ENCODE results near the gene CPSF4L. TPM values are rescaled to one million over a fixed set of nuclear protein-coding genes. Genes with fewer than 3 reads are reported as not detected.

The CPSF4L gene
- polyA plus RNA-seq, 1 of the 3 experiments (the other 2 are of a cell fraction) = 0.10 TPM

DNA sequence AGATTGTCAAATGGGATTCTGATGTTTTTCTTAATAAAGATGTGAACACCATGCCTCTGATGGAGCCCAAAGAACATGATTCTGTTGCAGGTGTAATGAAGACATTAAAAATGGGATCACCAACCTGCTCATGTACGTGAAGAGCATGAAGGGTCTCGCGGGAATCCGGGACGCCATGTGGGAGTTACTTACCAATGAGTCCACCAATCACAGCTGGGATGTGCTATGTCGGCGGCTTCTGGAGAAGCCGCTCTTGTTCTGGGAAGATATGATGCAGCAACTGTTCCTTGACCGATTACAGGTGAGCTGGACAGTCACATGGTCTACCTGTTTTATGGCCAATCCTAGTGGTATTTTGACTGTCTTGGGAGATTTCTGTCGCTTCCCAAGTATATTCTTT lies 61.2 kb downstream of the CPSF4L start:
- H4K20me1 ChIP-seq (ENCODE audit: insufficient read depth) = no peaks in the 10 kb centered on the region
- no peak overlapping the region for H3K9ac ChIP-seq
- ChIA-PET CTCF (interaction anchor here (1.0 to 4.1 kb wide), 6 partner anchors 9 to 475 kb away, joined by 3 to 14 read pairs (median 4); no protein-coding TSS in a partner anchor), POLR2A (no interaction called here)
- no peaks in the 10 kb centered on the region for H3F3A ChIP-seq (replicated peaks; ENCODE audit: insufficient read depth)
- no peaks in the 10 kb centered on the region for H3K9me2 ChIP-seq
- 89% methylated on average over 10 of the region's 10 CpGs for WGBS (ENCODE audit: low lambda C conversion rate)
- no peak for TF ChIP-seq RXRA (IDR thresholded peaks at IDR 0.05; ENCODE audit: borderline replicate concordance, low read depth)
- no peak for TF ChIP-seq NFIC (IDR thresholded peaks at IDR 0.05; ENCODE audit: borderline replicate concordance)
- TF ChIP-seq, protein P1, sequence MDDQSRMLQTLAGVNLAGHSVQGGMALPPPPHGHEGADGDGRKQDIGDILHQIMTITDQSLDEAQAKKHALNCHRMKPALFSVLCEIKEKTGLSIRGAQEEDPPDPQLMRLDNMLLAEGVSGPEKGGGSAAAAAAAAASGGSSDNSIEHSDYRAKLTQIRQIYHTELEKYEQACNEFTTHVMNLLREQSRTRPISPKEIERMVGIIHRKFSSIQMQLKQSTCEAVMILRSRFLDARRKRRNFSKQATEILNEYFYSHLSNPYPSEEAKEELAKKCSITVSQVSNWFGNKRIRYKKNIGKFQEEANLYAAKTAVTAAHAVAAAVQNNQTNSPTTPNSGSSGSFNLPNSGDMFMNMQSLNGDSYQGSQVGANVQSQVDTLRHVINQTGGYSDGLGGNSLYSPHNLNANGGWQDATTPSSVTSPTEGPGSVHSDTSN (IDR thresholded peaks at IDR 0.05) = no peak
- H3K79me2 ChIP-seq (ENCODE audit: insufficient read depth) = peaks cover 30% of the 10 kb centered on the region; the same call in 1 of the 2 replicates
- no peak for DNase-seq
- H3K27ac ChIP-seq (ENCODE audit: low read depth in 2 of 2, low read length in 1 of 2) = no peak overlapping the region
- H3K9me3 ChIP-seq = no peaks in the 10 kb centered on the region
- no peak overlapping the region for H2AFZ ChIP-seq (ENCODE audit: low read depth)
- H3K4me1 ChIP-seq (ENCODE audit: control insufficient read depth in 1 of 2, insufficient read depth in 2 of 2, low read depth in 1 of 2, low read length in 1 of 2) = peaks cover 0 to 6% of the 10 kb centered on the region in 2 experiments; a peak in 1 of 4 replicates
- H3K27me3 ChIP-seq (ENCODE audit: insufficient read depth) = no peaks in the 10 kb centered on the region
- H3K4me3 ChIP-seq (ENCODE audit: low read depth in 2 of 2, low read length in 1 of 2) = no peak overlapping the region
- peaks cover 78 to 85% of the 10 kb centered on the region in 2 experiments for H3K36me3 ChIP-seq (replicated peaks in 1 of 2; ENCODE audit: control insufficient read depth in 1 of 2, insufficient read depth in 2 of 2, low read length in 1 of 2)
- no peak overlapping the region for H3K4me2 ChIP-seq

DNA sequence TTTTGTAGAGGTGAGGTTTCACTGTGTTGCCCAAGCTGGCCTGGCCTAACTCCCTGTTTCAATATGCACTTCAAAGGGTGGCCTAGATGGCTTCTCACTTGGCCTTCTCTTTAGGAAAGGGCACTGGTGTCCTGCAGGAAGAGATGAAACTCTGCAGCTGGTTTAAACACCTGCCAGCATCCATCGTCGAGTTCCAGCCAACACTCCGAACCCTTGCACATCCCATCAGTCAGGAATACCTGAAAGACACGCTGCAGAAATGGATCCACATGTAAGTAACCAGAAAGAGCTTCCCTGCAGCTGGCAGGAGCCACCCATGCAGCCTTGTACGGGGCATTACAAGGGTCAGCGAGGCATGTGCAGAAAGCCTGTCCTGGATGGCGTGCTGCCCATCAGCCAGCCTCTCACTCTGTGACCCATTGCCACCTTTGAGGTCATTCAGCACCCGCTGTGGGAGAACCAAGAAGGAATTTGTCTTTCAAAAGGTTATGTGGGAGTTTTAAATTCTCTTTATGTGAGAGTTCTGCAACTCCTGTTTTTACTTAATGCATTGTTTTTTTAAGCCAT lies 61.8 kb downstream of the CPSF4L start:
- Histone ChIP-seq H4K20me1 (ENCODE audit: insufficient read depth) (no peaks in the 10 kb centered on the region), H3K36me3 (replicated peaks in 1 of 2; ENCODE audit: control insufficient read depth in 1 of 2, insufficient read depth in 2 of 2, low read length in 1 of 2) (peaks cover 74 to 85% of the 10 kb centered on the region in 2 experiments)

More for the DNA sequence above, 61.8 kb downstream of the CPSF4L start:
- H3F3A ChIP-seq (replicated peaks; ENCODE audit: insufficient read depth) = peaks cover under 1% of the 10 kb centered on the region
- H3K27me3 ChIP-seq (ENCODE audit: insufficient read depth) = no peaks in the 10 kb centered on the region
- peaks cover under 1 to 6% of the 10 kb centered on the region in 2 experiments; a peak in 2 of 4 replicates for H3K4me1 ChIP-seq (ENCODE audit: control insufficient read depth in 1 of 2, insufficient read depth in 2 of 2, low read depth in 1 of 2, low read length in 1 of 2)
- no peak overlapping the region for H3K4me3 ChIP-seq (ENCODE audit: low read depth in 2 of 2, low read length in 1 of 2)
- H3K9me2 ChIP-seq = no peaks in the 10 kb centered on the region
- ChIA-PET POLR2A (no interaction called here), CTCF (interaction anchor here (1.2 to 4.1 kb wide), 3 partner anchors 8 to 474 kb away, joined by 3 to 14 read pairs (median 5); no protein-coding TSS in a partner anchor)
- no peak for TF ChIP-seq RFX5 (IDR thresholded peaks at IDR 0.05; ENCODE audit: low read length)
- TF ChIP-seq SMC3 (IDR thresholded peaks at IDR 0.05; ENCODE audit: low read depth, low read length) = no peak
- TF ChIP-seq NFIC (IDR thresholded peaks at IDR 0.05; ENCODE audit: borderline replicate concordance) = no peak
- TF ChIP-seq, protein P2, sequence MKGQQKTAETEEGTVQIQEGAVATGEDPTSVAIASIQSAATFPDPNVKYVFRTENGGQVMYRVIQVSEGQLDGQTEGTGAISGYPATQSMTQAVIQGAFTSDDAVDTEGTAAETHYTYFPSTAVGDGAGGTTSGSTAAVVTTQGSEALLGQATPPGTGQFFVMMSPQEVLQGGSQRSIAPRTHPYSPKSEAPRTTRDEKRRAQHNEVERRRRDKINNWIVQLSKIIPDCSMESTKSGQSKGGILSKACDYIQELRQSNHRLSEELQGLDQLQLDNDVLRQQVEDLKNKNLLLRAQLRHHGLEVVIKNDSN (IDR thresholded peaks at IDR 0.05; ENCODE audit: borderline replicate concordance, low read depth) = no peak
- no peak for TF ChIP-seq SIN3A (IDR thresholded peaks at IDR 0.05; ENCODE audit: borderline replicate concordance, low read depth, low read length)
- no peak for TF ChIP-seq ELF1 (IDR thresholded peaks at IDR 0.05)
- TF ChIP-seq TCF12 (IDR thresholded peaks at IDR 0.05) = no peak
- TF ChIP-seq FOXJ3 (CRISPR knock-in tag; IDR thresholded peaks at IDR 0.05) = no peak
- no peak for TF ChIP-seq RXRA (IDR thresholded peaks at IDR 0.05; ENCODE audit: borderline replicate concordance, low read depth)
- TF ChIP-seq RAD21 (IDR thresholded peaks at IDR 0.05; ENCODE audit: low read length) = no peak
- TF ChIP-seq GATA2 (CRISPR knock-in tag; IDR thresholded peaks at IDR 0.05) = no peak
- TF ChIP-seq MXI1 (IDR thresholded peaks at IDR 0.05; ENCODE audit: low read depth, low read length) = no peak
- no peak for TF ChIP-seq YY1 (IDR thresholded peaks at IDR 0.05; ENCODE audit: low read depth)
- no peak for TF ChIP-seq POLR2AphosphoS5 (IDR thresholded peaks at IDR 0.05; ENCODE audit: low read depth, low read length)
- TF ChIP-seq MEF2A (IDR thresholded peaks at IDR 0.05; ENCODE audit: borderline replicate concordance, low read depth) = no peak
- TF ChIP-seq, protein P1 (IDR thresholded peaks at IDR 0.05) = no peak
- TF ChIP-seq, protein P3, sequence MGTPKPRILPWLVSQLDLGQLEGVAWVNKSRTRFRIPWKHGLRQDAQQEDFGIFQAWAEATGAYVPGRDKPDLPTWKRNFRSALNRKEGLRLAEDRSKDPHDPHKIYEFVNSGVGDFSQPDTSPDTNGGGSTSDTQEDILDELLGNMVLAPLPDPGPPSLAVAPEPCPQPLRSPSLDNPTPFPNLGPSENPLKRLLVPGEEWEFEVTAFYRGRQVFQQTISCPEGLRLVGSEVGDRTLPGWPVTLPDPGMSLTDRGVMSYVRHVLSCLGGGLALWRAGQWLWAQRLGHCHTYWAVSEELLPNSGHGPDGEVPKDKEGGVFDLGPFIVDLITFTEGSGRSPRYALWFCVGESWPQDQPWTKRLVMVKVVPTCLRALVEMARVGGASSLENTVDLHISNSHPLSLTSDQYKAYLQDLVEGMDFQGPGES (IDR thresholded peaks at IDR 0.05; ENCODE audit: low read depth, low read length) = no peak
- no peak for TF ChIP-seq FOSL2 (IDR thresholded peaks at IDR 0.05; ENCODE audit: borderline replicate concordance, low read depth)
- TF ChIP-seq, protein P4, sequence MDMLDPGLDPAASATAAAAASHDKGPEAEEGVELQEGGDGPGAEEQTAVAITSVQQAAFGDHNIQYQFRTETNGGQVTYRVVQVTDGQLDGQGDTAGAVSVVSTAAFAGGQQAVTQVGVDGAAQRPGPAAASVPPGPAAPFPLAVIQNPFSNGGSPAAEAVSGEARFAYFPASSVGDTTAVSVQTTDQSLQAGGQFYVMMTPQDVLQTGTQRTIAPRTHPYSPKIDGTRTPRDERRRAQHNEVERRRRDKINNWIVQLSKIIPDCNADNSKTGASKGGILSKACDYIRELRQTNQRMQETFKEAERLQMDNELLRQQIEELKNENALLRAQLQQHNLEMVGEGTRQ (IDR thresholded peaks at IDR 0.05; ENCODE audit: borderline replicate concordance, low read depth, low read length) = no peak
- H3K9ac ChIP-seq = no peak overlapping the region
- H2AFZ ChIP-seq (ENCODE audit: low read depth) = no peak overlapping the region
- H3K79me2 ChIP-seq (ENCODE audit: insufficient read depth) = peaks cover 36% of the 10 kb centered on the region
- no peak overlapping the region; a peak in 1 of 4 replicates for H3K27ac ChIP-seq (ENCODE audit: low read depth in 2 of 2, low read length in 1 of 2)
- WGBS (ENCODE audit: low lambda C conversion rate) = 96% methylated on average over 7 of the region's 8 CpGs
- no peaks in the 10 kb centered on the region for H3K9me3 ChIP-seq
- DNase-seq = no peak
- no peak overlapping the region for H3K4me2 ChIP-seq
